Measurements from ENCODE around the gene GPSM1.

The GPSM1 gene

DNA sequence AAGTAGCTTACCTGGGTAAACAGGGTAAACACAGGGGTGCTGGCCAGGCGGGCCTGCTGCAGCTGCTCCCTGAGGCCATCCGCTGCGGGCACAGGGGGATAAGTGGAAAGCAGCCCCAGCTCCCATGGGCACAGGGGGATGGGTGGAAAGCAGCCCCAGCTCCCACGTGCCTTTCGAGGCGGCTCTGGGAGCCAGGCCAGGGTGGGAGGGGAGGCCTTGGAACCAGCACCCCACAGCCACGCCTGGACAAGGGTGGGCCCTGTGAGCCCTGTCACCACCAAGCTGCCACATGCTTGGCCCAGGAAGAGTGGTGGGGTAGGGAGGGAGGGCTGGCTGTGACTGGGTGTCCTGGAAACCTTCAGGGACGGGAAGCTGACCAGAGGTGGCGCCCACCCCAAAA is 54.0 kb downstream of the GPSM1 start:
- no peak for DNase-seq (ENCODE audit: low read depth)
- TF ChIP-seq, protein P1, sequence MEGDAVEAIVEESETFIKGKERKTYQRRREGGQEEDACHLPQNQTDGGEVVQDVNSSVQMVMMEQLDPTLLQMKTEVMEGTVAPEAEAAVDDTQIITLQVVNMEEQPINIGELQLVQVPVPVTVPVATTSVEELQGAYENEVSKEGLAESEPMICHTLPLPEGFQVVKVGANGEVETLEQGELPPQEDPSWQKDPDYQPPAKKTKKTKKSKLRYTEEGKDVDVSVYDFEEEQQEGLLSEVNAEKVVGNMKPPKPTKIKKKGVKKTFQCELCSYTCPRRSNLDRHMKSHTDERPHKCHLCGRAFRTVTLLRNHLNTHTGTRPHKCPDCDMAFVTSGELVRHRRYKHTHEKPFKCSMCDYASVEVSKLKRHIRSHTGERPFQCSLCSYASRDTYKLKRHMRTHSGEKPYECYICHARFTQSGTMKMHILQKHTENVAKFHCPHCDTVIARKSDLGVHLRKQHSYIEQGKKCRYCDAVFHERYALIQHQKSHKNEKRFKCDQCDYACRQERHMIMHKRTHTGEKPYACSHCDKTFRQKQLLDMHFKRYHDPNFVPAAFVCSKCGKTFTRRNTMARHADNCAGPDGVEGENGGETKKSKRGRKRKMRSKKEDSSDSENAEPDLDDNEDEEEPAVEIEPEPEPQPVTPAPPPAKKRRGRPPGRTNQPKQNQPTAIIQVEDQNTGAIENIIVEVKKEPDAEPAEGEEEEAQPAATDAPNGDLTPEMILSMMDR (conservative IDR thresholded peaks at IDR 0.05; ENCODE audit: control insufficient read depth, insufficient read depth, low read depth, low read length), result no peak

DNA sequence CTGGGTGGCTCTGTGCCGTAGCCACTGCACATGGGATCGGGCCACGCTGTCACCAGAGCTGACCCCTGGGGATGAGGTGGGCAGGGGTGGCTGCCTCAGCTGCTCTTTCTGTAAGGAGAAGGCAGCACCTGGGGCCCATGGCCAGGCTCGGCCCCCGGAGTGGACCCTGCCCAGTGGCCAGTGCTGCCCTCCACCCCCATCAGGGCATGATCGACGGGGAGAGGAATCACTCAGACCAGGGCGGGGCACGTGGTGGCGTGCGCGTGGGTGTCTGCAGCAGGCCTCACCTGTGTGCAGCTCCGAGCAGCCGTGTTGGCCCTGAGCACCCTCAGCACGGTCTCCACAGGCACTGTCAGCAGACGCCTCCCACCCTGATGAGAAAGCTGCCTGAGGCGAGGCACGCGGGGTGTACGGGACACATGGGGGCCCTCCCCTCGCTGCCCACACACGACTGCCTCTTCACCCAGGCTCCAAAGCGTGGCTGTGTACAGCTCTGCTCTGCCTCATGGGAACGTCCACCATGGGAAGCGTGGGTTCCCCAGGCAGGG is 54.7 kb downstream of the GPSM1 start:
- no peak for DNase-seq (ENCODE audit: low read depth)
- TF ChIP-seq, protein P1 (conservative IDR thresholded peaks at IDR 0.05; ENCODE audit: control insufficient read depth, insufficient read depth, low read depth, low read length), result no peak
- no peak overlapping the region for H3K4me3 ChIP-seq (ENCODE audit: control insufficient read depth, low read depth, low read length)

More for the DNA sequence above, 54.0 kb downstream of the GPSM1 start:
- H3K4me3 ChIP-seq (ENCODE audit: control insufficient read depth, low read depth, low read length), result no peak overlapping the region

DNA sequence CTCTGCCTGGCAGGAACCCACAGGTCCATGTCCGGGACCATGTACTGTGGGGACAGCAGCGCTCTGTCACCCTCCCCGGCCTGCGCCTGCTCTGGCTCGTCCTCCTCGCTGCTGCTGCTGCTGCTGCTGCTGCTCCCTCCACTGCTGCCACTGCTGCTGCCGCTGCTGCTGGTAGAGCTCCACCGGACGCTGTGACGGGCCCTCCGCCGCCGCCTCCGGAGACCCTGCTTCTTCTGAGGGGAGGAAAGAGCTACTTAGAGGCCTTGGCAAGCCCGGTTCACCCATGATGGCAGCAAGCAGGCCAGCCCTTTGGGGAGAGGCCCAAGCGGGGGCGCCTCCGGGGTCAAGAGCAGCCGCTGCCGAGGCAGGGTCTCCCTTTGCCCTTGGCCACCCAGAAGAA is 56.1 kb downstream of the GPSM1 start:
- no peak overlapping the region for H3K4me3 ChIP-seq (ENCODE audit: control insufficient read depth, low read depth, low read length)
- TF ChIP-seq, protein P1 (conservative IDR thresholded peaks at IDR 0.05; ENCODE audit: control insufficient read depth, insufficient read depth, low read depth, low read length), result no peak
- no peak for DNase-seq (ENCODE audit: low read depth)

DNA sequence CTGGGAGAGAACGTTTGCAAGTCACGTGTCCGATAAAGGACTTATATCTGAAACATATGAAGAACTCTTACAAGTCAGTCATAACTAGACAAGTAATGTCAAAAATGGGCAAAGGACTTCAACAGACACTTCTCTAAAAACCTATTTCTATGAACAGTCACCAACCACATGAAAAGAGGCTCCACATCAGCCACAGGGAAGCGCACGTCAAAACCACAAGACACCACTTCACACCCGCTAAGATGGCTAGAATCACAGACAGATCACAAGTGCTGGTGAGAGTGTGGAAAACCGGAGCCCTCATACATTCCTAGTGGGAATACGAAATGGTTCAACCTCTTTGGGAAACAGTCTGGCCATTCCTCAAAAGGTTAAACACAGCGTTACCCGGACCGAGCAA is 57.7 kb downstream of the GPSM1 start:
- no peak for DNase-seq (ENCODE audit: low read depth)
- TF ChIP-seq, protein P1 (conservative IDR thresholded peaks at IDR 0.05; ENCODE audit: control insufficient read depth, insufficient read depth, low read depth, low read length), result no peak
- no peak overlapping the region for H3K4me3 ChIP-seq (ENCODE audit: control insufficient read depth, low read depth, low read length)

DNA sequence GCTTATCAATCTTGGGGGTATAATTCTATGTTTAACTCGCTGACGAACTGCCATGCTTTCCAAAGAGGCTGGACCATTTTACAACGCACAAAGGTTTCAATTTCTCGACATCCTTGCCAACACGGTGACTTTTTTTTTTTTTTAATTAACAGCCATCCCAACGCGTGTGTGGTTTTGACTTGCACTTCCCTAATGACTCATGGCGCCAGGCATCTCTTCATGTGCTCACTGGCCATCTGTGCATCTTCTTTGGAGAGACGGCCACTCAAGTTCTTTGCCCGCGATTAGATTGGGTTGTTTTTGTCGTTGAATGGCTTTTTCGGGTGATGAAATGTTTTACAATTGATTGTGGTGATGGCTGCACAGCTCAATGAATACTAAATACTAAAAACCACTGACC is 58.7 kb downstream of the GPSM1 start:
- H3K4me3 ChIP-seq (ENCODE audit: control insufficient read depth, low read depth, low read length), result no peak overlapping the region
- peak; percentile 18 for DNase-seq (ENCODE audit: low read depth)
- TF ChIP-seq, protein P1 (conservative IDR thresholded peaks at IDR 0.05; ENCODE audit: control insufficient read depth, insufficient read depth, low read depth, low read length), result no peak

DNA sequence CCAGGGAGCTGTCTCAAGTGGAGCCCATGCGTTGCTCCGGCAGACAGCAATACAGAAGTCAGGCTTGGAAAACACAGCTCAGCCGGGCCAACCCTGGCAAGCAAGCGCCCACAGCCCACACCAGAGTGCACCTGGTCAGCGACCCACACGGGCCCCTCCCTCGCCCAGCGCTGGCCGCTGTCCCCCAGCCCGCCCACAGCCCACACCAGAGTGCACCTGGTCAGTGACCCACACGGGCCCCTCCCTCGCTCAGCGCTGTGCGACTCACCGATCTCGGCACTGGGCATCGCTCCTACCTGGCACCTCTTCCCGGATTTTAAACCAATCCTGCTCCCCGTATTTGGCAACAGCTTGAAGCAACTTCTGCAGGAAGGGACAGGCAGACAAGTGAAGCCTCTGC is 59.9 kb downstream of the GPSM1 start:
- no peak for DNase-seq (ENCODE audit: low read depth)
- H3K4me3 ChIP-seq (ENCODE audit: control insufficient read depth, low read depth, low read length), result no peak overlapping the region
- TF ChIP-seq, protein P1 (conservative IDR thresholded peaks at IDR 0.05; ENCODE audit: control insufficient read depth, insufficient read depth, low read depth, low read length), result no peak

DNA sequence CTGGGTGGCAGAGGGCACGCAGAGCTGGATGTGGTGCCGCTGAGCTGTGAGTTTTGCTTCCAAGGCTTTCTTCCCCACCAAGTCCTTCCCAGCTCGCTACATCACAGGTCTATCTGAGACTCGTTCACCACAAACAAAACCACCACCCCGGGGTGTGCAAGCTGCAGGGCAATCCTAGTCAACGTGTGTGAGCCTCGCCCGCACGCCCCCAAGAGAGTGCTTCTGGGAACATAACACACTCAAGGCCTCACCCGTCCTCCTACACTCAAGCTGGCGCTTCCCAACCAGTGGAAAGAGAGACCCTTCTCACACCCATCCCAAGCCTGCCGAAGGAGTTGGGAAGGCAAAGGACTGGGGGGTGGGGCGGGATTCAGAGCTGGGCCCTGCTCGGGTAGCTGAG is 62.1 kb downstream of the GPSM1 start:
- no peak overlapping the region for H3K4me3 ChIP-seq (ENCODE audit: control insufficient read depth, low read depth, low read length)
- no peak for DNase-seq (ENCODE audit: low read depth)
- TF ChIP-seq, protein P1 (conservative IDR thresholded peaks at IDR 0.05; ENCODE audit: control insufficient read depth, insufficient read depth, low read depth, low read length), result no peak

Data from fibroblast of mammary gland (primary cell).